GM18507 (cell line): ENCODE results near the gene TRPT1.
A peak's percentile ranks its signal among the peaks of the same experiment; 100 is the strongest.

ENCODE experiments used
- DNase-seq: peaks from one replicate; pipeline ENCODE4 v3.0.0; 2011; ENCODE audit warnings: low read depth; ENCODE audit not compliant: insufficient read length; ENCODE audit errors: extremely low spot score
- FAIRE-seq: peaks from 2 replicates; lab custom pipeline; 2011; peaks lifted over from hg19 to GRCh38; lab: Jason Lieb, UNC

Gene TRPT1

GRCh38 chr11:64259533-64260067, 33.6 kb upstream of the TRPT1 start:
- DNase-seq (no peak), FAIRE-seq (peak; percentile 62)

GRCh38 chr11:64258946-64259532, 33.1 kb upstream of the TRPT1 start:
- DNase-seq (no peak), FAIRE-seq (no peak)

GRCh38 chr11:64258356-64258755, 32.4 kb upstream of the TRPT1 start:
- FAIRE-seq (no peak), DNase-seq (no peak)

GRCh38 chr11:64256300-64256699, 30.3 kb upstream of the TRPT1 start:
- DNase-seq (no peak), FAIRE-seq (no peak)

GRCh38 chr11:64255135-64256128, 29.4 kb upstream of the TRPT1 start:
- FAIRE-seq: no peak
- no peak for DNase-seq

GRCh38 chr11:64254326-64254725, 28.3 kb upstream of the TRPT1 start:
- FAIRE-seq (no peak), DNase-seq (no peak)

GRCh38 chr11:64253481-64253880, 27.5 kb upstream of the TRPT1 start:
- DNase-seq (no peak), FAIRE-seq (no peak)

GRCh38 chr11:64253043-64253442, 27.1 kb upstream of the TRPT1 start:
- DNase-seq: no peak
- no peak for FAIRE-seq

- DNase-seq: no peak
- FAIRE-seq: no peak
Measured at GRCh38 chr11:64252003-64252872, 26.3 kb upstream of the TRPT1 start.

- DNase-seq (no peak), FAIRE-seq (no peak)
Measured at GRCh38 chr11:64251753-64252002, 25.7 kb upstream of the TRPT1 start.

GRCh38 chr11:64251016-64251752, 25.2 kb upstream of the TRPT1 start, which contains the start of gene PLCB3:
Gene PLCB3 (plus strand): TSS chr11:64251530. CDS start chr11:64251650, 120 bp downstream.
- FAIRE-seq: no peak
- peak; percentile 82 for DNase-seq

GRCh38 chr11:64250415-64251015, 24.5 kb upstream of the TRPT1 start:
- DNase-seq: no peak
- FAIRE-seq: no peak

- DNase-seq: no peak
- no peak for FAIRE-seq
Measured at GRCh38 chr11:64249563-64250414, 23.8 kb upstream of the TRPT1 start.

GRCh38 chr11:64249038-64249437, 23.1 kb upstream of the TRPT1 start:
- DNase-seq (no peak), FAIRE-seq (no peak)

- FAIRE-seq (no peak), DNase-seq (no peak)
Measured at GRCh38 chr11:64248578-64248977, 22.6 kb upstream of the TRPT1 start.

GRCh38 chr11:64247729-64248531, 21.9 kb upstream of the TRPT1 start:
- DNase-seq: no peak

More at GRCh38 chr11:64247729-64248531, 21.9 kb upstream of the TRPT1 start:
- no peak for FAIRE-seq
